GM21360 (cell line): ENCODE results near the gene FCER1G.
"Not testable (repeated sequence)": the region's sequence is repeated elsewhere in the genome, so short reads cannot be mapped to it uniquely, and the experiment has no call there.

Experiments used
- ATAC-seq: cut with Tn5 transposase; IDR thresholded peaks from one replicate; pipeline ENCODE4 v1.9.1; 2021; ENCODE audit warnings: mild to moderate bottlenecking, moderate library complexity; ENCODE audit not compliant: unreplicated experiment

Gene FCER1G

DNA sequence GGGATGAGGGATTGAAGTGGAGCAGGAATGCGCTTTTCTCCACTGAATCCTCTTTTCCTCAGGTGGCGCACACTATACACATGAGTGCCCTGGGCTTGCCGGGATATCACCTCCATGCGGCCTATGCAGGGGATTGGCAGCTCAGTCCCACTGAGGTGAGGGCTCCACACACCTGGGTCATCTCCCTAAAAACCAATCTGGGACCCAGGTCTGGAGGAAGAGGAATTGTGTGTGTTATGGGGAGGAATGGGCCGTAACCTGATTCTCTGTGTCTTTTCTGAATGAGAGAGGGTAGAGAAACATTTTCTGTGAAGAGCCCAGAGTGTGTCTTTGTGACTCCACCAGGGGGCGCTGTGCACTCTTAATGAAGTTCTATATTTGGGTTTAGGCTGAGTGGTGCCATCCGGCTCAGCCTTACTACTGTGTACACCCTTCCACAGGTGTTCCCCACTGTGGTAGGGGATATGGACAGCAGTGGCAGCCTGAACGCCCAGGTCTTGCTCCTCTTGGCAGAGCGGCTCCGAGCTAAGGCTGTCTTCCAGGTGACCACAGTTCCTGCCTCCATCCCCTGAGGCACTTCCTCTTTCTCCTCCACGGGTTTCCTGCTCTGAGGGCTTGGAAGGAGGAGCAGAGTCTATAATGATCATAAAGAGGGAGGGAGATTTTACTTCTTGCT, 12.2 kb downstream of the FCER1G start:
- ATAC-seq, result peak; percentile 38

DNA sequence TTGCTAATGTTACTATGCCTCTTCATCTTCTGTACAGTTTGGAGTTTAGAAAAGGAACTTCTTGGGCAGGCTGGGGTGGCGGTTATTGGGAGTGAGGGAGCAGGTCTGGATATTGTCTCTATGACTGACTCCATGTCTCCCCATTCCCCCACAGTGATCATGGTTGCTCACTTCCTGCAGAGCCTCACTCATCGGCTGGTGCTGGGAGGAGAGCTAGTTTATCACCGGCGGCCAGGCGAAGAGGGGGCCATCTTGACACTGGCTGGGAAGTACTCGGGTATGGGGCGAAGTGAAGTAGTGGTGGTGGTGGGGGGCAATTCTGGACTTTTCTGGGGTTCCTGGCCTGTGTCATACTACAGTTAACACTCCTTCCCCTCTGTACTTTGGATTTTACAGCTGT, 12.9 kb downstream of the FCER1G start:
- ATAC-seq, result no peak

DNA sequence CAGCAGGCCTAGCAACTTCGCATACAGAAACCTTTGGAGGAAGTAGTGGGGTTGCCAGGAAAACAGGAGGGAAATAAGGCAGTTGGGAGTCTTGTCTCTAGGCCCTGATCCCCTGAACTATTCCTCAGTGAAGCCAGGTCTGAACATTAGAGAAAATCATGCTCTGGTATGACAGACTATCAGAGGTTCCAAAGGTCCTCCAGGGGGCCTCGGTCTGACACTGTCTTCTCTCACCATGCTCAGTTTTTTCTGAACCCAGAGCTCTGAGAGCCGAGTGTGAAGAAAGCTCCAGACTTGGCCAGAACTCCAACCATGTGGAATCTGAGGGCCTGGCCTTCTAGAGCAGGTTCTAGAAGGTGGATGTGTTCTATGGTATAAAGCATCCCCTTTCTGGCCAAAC, 14.8 kb downstream of the FCER1G start:
- ATAC-seq, result no peak

DNA sequence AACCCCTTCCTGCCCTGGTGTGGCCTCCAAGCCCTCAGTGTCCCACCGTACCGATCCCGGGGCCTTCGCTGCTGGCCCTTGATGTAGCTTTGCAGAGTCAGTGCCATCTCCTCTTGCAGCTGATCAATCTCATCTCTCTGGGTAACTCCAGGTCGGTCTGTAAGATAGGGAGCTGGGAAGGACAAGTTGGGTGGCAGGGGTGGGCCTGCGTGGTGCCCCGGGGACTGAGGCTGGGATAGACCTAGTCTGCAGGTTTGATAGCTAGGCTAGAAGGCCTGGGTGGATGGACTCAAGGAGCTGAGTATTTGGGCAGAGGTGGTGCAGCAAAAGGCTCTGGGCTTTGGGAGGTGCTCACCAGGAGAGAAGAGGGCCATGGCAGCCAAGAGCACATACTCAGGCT, 15.7 kb downstream of the FCER1G start:
- no peak for ATAC-seq

DNA sequence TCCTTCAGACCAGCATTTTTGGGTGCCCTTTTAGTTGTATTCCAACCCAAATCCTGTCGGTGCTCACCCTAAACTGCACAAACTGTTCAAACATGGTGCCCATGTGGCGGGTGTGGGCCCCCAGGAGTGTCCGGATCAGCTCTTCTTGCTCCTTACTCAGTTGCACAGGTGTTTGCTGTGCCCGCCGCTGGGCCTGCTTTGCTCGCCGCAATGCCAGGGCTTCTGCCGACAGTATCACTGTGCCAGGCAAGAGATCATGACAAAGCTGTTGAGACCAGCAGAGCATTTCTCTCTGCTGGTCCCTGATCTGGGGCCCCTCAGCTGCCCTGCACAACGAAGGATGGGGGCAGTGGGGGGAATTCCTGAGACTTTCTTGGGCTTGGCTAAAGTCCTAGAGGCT, 18.0 kb downstream of the FCER1G start:
- no peak for ATAC-seq

DNA sequence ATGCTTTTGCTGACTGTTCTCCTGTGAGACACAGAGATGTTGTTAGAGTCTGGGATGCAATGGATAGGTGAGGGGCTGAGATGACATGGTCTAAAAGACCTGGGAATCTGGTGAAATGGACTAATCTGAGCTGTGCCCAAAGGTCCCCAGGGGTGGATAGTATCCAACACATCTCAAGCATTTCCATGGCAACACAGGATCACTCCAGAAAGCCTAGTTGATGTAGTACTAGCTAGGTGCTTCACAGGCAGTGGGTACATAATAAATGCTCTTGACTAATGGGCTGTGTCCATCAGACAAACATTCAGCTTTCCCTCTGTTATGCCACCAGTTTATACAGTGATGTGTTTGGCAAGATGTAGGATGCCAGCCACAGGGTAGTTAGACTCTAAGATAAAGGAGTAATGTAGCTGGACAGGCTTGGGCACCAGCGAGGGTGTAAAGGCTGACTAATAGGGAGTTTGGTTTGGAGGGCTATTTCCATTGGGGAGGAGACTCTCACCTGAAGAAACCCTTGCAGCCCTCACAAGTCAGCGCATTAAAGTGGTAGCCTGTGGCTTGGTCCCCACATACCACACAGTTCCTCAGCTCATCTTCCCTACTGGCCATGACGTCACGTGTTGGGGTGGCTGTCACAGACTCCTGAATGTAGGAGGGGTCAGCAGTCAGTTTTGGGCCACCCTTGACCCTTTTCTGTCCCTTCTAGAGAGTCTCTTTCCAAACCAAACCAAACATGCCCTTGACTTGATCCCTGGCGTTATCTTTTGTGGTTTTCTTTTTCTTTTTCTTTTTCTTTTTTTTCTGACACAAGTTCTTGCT, 21.1 kb downstream of the FCER1G start:
- no peak for ATAC-seq

DNA sequence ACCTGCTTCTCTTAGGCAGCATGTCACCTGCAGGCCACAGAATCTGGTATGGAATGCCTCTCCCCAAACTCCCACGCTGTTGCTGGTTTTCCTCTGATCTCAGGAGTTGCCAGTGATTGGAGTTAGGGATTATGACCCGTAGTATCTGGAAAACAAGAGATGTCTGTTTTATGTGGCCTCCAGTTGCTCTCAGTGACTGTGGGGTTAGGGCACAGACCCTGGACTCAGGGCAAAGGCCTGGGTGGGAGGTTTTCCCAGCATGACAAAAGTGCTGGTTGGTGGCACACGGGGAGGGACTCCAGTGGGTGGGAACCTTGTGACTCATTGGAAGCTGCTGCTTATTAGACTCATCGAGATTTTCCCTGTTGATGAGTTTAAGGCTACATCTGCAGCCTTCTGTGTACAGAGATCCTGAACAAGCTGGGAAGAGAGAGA, 23.0 kb downstream of the FCER1G start, which contains the start of gene NR1I3:
TSS of gene NR1I3 (minus strand) at position 165 of the 435 bp plus-strand sequence. CDS start 1,638 bp downstream, outside the sequence.
- ATAC-seq, result no peak

DNA sequence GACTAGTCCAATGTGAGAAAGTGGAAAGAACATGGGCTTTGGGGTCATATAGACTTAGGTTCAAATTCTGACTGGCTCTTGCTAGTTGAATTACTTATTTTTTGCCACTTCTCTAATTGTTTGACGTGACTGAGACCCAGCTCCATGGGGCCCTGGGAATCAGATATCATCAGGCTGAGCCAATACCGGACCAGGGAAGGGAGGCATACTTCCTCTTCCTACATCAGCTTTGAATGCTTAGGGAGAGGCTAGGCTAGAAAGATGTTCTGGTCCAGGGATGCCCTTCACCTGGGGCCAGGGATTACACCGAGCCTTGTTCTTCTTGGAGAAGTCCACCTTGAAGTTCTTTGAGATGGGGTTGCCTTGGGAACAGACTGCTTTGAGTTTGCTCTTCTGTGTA, 26.6 kb downstream of the FCER1G start:
- no peak for ATAC-seq

DNA sequence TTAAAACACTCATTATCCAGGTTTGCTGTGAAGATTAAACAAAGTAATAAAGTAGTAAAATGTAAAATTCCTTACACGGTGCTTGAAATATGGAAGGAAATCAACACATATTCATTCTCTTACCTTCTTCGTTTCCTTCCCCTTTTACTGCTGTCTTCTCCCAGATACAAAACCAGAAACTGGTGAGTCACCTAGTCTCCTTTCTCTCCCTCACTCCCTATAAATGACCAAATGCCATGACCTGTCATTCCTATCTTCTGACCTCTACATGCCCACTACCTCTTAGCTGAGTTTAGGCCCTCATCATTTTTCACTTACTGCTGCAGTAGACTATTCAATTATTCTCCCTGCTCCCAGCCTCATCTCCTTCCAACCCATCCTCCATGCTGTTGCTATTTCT, 27.2 kb downstream of the FCER1G start:
- no peak for ATAC-seq

DNA sequence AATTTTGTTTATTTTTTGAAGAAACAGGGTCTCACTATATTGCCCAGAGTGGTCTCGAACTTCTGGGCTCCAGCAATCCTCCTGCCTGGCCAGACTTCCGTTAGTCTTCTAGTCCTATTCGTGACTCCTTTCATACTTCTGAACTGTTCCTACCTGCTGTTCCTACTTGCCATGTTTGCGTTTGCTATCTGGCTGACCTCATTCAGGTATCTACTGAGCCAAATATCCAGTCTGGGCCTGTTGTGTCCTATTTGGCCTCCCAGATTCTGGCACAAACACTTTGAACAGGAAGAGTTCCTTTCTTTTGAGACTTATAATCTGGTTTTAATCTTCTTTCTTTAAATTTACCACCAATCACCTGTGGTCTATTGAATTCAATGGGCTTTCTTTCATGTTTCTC, 29.8 kb downstream of the FCER1G start:
- ATAC-seq, result no peak

DNA sequence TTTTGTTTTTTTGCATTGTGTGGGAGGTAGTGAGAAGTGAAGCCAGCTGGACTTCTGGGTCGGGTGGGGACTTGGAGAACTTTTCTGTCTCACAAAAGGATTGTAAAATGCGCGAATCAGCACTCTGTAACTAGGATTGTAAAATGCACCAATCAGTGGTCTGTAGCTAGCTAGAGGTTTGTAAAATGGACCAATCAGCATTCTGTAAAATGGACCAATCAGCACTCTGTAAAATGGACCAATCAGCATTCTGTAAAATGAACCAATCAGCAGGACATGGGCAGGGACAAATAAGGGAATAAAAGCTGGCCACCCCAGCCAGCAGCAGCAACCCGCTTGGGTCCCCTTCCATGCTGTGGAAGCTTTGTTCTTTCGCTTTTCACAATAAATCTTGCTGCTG, 35.0 kb downstream of the FCER1G start:
- not testable (repeated sequence) for ATAC-seq

DNA sequence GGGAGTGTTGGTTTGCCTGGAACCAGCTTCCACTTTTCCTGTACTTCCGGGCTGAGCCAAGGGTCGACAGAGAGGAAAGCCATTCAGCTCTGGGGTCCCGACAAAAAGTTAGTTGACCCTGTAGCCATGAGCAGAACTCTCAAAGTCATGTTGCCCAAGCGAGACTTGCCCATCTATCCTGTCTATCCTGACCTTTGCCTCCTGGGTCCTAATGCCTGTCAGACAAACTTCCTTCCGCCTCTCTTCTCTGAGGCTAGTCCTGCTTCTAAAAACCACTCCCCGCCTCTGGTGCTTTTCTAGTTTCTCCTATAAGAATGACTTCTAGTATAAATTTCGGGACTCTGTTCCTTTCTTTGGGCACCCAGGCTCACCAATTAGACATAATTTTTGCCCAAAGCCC, 35.7 kb downstream of the FCER1G start:
- ATAC-seq, result no peak

DNA sequence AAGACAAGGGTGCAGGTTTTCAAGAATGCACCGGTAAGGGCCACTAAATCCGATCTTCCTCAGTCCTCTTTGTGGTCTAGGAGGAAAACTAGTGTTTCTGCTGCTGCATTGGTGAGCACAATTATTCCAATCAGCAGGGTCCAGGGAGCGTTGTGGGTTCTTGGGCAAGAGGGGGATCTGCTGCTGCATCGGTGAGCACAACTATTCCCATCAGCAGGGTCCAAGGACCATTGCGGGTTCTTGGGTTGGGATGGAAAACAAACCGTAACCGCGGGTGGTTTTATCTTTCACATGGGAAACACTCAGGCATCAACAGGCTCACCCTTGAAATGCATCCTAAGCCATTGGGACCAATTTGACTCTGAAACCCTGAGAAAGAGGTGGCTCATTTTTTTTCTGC, 36.5 kb downstream of the FCER1G start:
- no peak for ATAC-seq

DNA sequence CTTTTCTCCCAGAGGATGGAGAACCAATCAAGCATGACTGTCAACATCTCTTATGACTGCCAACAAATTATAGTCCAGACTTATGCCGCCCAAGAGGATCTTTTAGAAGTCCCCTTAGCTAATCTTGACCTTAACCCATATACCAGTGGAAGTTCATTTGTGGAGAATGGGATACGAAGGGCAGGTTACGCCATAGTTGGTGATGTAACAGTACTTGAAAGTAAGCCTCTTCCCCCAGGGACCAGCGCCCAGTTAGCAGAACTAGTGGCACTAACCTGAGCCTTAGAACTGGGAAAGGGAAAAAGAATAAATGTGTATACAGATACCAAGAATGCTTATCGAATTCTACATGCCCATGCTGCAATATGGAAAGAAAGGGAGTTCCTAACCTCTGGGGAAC, 40.2 kb downstream of the FCER1G start:
- ATAC-seq, result not testable (repeated sequence)

DNA sequence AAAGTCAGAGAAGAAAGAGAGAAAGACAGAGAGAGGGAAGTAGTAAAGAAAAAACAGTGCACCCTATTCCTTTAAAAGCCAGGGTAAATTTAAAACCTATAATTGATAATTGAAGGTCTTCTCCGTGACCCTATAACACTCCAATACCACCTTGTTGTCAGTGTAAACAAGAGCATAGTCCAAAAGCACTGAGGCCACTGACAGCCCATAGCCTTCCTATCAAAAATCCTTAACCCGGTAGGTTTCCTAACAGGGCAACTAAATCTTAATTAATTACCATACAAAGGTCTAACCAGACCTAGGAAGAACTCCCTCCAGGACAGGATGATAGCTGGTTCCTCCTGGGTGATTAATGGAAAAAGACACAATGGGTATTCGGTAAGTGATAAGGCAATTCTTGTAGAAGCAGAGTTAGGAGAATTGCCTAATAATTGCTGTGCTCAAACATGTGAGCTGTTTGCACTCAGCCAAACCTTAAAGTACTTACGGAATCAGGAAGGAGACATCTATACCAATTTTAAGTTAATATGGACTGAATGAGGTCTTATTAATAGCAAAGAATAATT, 40.9 kb downstream of the FCER1G start:
- not testable (repeated sequence) for ATAC-seq

DNA sequence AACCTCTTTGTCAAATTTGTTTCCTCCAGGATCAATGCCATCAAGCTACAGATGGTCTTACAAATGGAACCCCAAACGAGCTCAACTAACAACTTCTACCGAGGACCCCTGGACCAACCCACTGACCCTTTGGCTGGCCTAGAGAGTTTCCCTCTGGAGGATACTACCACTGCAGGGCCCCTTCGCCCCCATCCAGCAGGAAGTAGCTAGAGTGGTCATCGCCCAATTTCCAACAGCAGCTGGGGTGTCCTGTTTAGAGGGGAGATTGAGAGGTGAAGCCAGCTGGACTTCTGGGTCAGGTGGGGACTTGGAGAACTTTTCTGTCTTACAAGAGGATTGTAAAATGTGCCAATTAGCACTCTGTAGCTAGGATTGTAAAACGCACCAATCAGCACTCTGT, 42.0 kb downstream of the FCER1G start:
- ATAC-seq, result not testable (repeated sequence)

DNA sequence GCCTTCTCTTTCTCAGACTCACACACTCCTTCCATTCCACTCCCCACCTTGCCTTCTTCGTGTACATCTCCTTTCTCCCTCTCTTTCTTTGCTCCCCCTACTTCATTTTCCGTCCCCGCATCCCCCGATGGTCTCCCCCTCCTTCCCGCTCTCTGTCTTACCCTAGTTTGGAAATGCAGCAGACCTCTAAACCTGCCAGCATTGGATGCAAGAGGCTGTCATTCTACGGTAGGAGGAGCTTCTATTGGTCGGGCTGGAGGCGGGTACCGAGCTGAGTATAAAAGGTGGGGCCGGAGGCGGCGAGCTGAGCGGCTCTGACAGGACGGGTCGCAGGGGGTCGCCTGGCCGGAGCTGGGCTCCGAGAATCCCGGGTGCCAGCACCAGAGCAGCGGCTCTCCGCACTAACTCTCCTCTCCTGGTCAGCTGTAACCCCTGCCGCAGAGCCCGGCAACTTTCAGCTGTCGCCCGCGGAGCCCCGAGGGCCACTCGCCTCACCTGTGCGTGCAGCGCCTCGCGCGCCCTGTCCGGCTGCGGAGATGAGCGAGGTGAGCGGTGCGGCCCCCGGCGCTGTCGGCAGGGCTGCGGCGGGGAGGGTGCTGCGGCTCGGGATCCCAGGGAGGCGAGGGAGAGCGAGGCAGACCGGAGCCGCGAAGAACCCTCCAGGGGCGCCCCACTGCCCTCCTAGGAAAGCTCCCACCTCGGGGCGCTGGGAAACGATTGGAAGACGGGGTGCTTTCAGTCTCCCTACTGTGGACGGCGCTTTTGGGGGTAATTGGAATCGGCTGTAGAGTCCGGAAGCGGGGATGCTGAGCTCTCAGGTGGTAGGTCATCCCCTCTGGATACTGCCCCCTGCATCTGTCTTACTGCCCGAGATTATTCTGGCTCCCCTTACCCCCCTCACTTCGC, 43.6 kb downstream of the FCER1G start, which contains the start of gene PCP4L1:
TSS of gene PCP4L1 (plus strand) at position 307 of the 906 bp plus-strand sequence. CDS start at position 537, 230 bp downstream.
- no peak for ATAC-seq

DNA sequence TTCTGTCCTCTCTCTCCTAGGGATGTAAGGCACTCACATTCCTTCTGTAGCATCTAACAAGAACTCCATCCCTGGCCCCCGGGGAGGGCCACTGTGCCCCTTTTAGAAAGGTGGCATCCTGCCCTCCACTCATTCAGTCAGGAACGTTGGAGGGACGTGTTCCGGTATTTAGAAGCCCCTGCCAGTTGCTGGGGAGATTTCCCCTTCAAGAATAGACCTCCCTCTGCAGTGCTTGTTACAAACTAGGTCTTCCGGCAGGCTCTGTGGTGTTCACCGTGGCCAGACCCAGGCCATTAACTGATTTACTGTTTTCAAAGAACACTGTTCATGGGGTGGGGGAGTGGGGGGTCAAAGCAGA, 44.2 kb downstream of the FCER1G start:
- no peak for ATAC-seq

DNA sequence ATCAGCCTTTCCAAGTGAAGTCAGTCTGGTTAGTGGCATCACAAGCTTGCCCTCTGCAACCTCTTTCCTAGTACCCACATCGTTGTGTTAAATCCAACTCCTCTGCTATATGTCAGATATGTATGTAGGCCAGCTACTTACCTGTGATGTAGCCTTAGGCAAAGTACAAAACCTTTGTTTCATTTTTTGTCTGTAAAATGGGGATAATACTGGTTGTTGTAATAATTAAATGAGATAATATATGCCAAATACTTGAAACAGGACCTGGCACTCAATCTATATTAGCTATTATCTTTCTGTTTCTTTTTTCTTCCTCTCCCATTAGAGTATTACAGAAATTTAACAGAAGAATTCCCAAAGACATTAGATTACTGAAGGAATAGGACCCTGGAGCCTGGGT, 44.7 kb downstream of the FCER1G start:
- no peak for ATAC-seq

DNA sequence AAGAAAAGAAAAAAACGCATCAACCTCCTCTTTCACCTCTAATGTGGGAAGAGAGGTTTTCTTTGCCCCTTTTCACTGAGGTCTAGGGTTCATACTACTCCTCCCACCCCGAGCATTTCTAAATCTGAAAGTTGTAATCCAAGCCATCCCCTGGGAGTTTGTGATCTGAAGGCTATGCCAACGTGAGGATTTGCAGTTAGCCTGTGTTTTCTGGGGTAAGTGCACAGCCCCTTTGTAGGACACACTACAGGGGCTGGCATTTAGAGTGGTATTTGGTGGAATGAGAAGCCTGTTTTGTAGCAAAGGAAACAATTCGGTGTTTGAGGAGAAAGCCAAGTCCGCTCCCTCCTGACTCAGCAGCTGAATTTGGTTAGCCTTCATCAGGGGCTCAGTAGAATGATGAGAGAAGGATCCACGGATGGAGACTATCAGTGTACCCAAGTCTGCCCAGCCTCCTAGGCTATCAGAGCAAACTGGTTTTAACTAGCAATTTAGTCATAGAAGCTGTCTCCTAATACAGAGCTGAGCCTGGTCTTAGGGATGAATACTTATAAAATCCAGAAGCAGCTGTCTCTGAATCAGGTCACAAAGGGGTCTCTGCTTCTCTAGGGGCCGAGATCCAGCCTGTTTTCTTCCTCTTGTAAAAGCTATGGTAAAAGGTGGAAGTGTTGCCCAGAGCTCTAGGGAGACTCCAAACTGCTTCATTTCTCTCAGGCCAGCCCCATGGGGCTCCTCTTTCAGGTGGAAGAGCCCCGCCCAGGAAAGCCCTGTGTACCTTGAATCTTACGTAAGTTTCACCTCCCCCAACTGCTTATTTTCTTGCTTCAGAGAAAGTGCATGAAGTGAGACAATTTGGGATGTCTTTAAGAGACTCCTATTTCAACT, 45.5 kb downstream of the FCER1G start:
- no peak for ATAC-seq
